GM12865 (cell line): ENCODE results near the gene INHA.

ENCODE experiments used
- DNase-seq: peaks from one replicate; pipeline ENCODE4 v3.0.0; 2010; ENCODE audit warnings: low read depth
- H3K4me3 ChIP-seq: 2 replicates; pipeline ENCODE4 v1.5.1; 2011; ENCODE audit warnings: mild to moderate bottlenecking, low read depth, low read length, control low read depth
- CTCF ChIP-seq: IDR thresholded peaks from 2 replicates; pipeline ENCODE4 v1.5.1; 2011; ENCODE audit warnings: low read length, control low read depth, low read depth, inconsistent platforms; ENCODE audit not compliant: insufficient read depth; ENCODE audit errors: missing control alignments

Gene INHA

DNA sequence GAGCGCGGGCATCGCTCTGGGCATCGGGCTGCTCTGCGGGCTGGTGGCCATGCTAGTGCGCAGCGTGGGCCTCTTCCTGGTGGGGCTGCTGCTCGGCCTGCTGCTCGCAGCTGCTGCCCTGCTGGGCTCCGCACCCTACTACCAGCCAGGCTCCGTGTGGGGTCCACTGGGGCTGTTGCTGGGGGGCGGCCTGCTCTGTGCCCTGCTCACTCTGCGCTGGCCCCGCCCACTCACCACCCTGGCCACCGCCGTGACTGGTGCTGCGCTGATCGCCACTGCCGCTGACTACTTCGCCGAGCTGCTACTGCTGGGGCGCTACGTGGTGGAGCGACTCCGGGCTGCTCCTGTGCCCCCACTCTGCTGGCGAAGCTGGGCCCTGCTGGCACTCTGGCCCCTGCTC is 24.5 kb upstream of the INHA start:
- no peak for TF ChIP-seq CTCF
- no peak overlapping the region for H3K4me3 ChIP-seq
- no peak for DNase-seq

DNA sequence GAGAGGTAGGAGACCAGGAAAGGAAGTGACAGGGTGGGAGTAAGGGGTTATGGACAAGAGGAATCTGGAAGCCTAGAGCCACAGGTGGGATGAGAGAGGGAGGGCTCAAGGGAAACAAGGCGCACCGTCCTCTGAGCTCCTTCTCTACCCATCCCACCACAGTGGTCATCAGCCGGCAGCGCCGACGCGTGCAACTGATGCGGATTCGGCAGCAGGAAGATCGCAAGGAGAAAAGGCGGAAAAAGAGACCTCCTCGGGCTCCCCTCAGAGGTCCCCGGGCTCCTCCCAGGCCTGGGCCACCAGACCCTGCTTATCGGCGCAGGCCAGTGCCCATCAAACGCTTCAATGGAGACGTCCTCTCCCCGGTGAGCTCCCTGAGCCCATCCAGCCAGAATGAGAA is 23.1 kb upstream of the INHA start:
- H3K4me3 ChIP-seq = no peak overlapping the region
- TF ChIP-seq CTCF = no peak
- no peak for DNase-seq

GRCh38 chr2:219549619-219550018 is 22.5 kb upstream of the INHA start:
- no peak for DNase-seq
- H3K4me3 ChIP-seq = no peak overlapping the region
- no peak for TF ChIP-seq CTCF

- no peak for DNase-seq
- peak overlapping the region; percentile 45; the same call in 1 of the 2 replicates for H3K4me3 ChIP-seq
- no peak for TF ChIP-seq CTCF
Observed at GRCh38 chr2:219551441-219552381, 20.4 kb upstream of the INHA start.

GRCh38 chr2:219552382-219553167 is 19.5 kb upstream of the INHA start:
- peak; percentile 76 for DNase-seq
- H3K4me3 ChIP-seq = peak overlapping the region; percentile 45
- no peak for TF ChIP-seq CTCF

- no peak overlapping the region for H3K4me3 ChIP-seq
- no peak for DNase-seq
- TF ChIP-seq CTCF = no peak
Observed at GRCh38 chr2:219553168-219553417, 19.0 kb upstream of the INHA start.

- DNase-seq = no peak
- TF ChIP-seq CTCF = no peak
- no peak overlapping the region for H3K4me3 ChIP-seq
Observed at GRCh38 chr2:219553463-219553963, 18.6 kb upstream of the INHA start.
